A673 (cell line): ENCODE results near the gene AMH. TPM values are rescaled to one million over a fixed set of nuclear protein-coding genes. Genes with fewer than 3 reads are reported as not detected.

ENCODE experiments used
- BruUV-seq: library from RNA; stranded (reverse); fragments of 400-500 nt; replicated peaks from 2 replicates; lab custom pipeline; 2021; lab: Mats Ljungman, UMichigan
- CTCF ChIA-PET: fragments of 300-600 bp; sonication (Branson Sonifier 250); formaldehyde crosslinking; loops from one replicate; lab custom pipeline; 2022; ENCODE audit warnings: antibody characterized with exemption; lab: Charles Lee
- POLR2A ChIA-PET: fragments of 300-600 bp; sonication (Branson Sonifier 250); formaldehyde crosslinking; loops from one replicate; lab custom pipeline; 2022; ENCODE audit warnings: antibody characterized with exemption; ENCODE audit not compliant: low non-redundant PET; lab: Charles Lee
- DNase-seq: peaks from one replicate; pipeline ENCODE4 v3.0.0-alpha.2; 2015; ENCODE audit warnings: low spot score
- H3K27ac ChIP-seq: fragments of 200-600 bp; sonication (generic); 2 replicates; pipeline ENCODE4 v1.5.1; 2016; ENCODE audit warnings: mixed run types, low read depth, mild to moderate bottlenecking, mixed read lengths, antibody characterized with exemption, low read length; ENCODE audit not compliant: poor library complexity, severe bottlenecking
- H3K27me3 ChIP-seq: fragments of 200-600 bp; sonication (generic); replicated peaks from 2 replicates; pipeline ENCODE4 v1.6.1; 2017; ENCODE audit warnings: mixed run types, low read depth, mild to moderate bottlenecking, mixed read lengths, antibody characterized with exemption, low read length; ENCODE audit not compliant: insufficient read depth, poor library complexity
- H3K36me3 ChIP-seq: fragments of 200-600 bp; sonication (generic); 2 replicates; pipeline ENCODE4 v1.6.1; 2016; ENCODE audit warnings: mixed run types, mild to moderate bottlenecking, mixed read lengths, antibody characterized with exemption, low read length; ENCODE audit not compliant: insufficient read depth, poor library complexity, severe bottlenecking
- H3K4me1 ChIP-seq: fragments of 200-600 bp; sonication (generic); 2 replicates; pipeline ENCODE4 v1.6.1; 2017; ENCODE audit warnings: mixed run types, mild to moderate bottlenecking, mixed read lengths, antibody characterized with exemption, low read length; ENCODE audit not compliant: insufficient read depth, poor library complexity, severe bottlenecking
- H3K4me3 ChIP-seq: fragments of 200-600 bp; sonication (generic); 2 replicates; pipeline ENCODE4 v1.5.1; 2016; ENCODE audit warnings: low read depth, mixed run types, mild to moderate bottlenecking, mixed read lengths, low read length; ENCODE audit not compliant: poor library complexity, severe bottlenecking
- H3K9me3 ChIP-seq: fragments of 200-600 bp; sonication (generic); 2 replicates; pipeline ENCODE4 v1.6.1; 2016; ENCODE audit warnings: mixed run types, low read depth, mild to moderate bottlenecking, mixed read lengths, antibody characterized with exemption, low read length; ENCODE audit not compliant: poor library complexity, severe bottlenecking
- EZH2 ChIP-seq: fragments of 200-600 bp; sonication (generic); IDR thresholded peaks from 2 replicates; pipeline ENCODE4 v1.6.1; 2017; ENCODE audit warnings: borderline replicate concordance, low read depth, mild to moderate bottlenecking, mixed read lengths, antibody characterized with exemption, low read length; ENCODE audit not compliant: poor library complexity, severe bottlenecking
- intact Hi-C: fragments of 100-400 bp; cut with micrococcal nuclease; formaldehyde crosslinking; loops from one replicate; pipeline ENCODE4 v1.10.0; 2022; ENCODE audit not compliant: unreplicated experiment
- total RNA-seq: library from RNA; stranded (reverse); gene quantifications from 2 replicates; pipeline ENCODE4 v1.2.3, GENCODE V29; 2021
- TF ChIP-seq, protein P1 (sequence below): fragments of 300-800, 200-600 bp; sonication (generic); conservative IDR thresholded peaks from 2 replicates; pipeline ENCODE4 v1.5.1; 2017; ENCODE audit warnings: low read depth, mild to moderate bottlenecking, antibody characterized with exemption, low read length, moderate library complexity, mixed read lengths

AMH gene
- total RNA-seq, 1 experiment from 2014 or later, result 16.3 TPM

DNA sequence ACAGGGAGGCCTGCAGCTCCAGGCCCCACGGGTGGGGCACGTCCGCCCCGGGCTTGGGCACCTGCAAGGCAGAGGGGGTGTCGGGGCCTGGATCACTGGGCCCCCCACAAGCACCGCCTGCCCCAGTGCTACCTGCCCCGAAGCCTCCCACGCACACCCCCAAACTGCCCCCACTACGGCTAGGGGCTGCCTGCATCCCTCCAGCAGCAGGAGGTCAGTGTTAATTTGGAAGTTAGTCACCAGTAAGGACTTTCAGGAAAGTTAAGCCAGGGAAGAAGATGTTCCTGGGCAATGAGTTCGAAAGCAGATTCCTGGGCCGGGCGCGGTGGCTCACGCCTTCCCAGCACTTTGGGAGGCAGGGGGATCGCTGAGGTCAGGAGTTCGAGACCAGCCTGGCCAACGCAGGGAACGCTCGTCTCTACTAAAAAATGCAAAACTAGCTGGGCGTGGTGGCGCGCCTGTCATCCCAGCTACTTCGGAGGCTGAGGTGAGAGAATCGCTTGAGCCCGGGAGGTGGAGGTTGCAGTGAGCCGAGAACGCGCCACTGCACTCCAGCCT, 27.4 kb downstream of the AMH start:
- no peak for DNase-seq
- Histone ChIP-seq H3K27me3 (no peaks in the 10 kb centered on the region), H3K27ac (no peak overlapping the region), H3K9me3 (no peaks in the 10 kb centered on the region), H3K36me3 (peaks cover 37% of the 10 kb centered on the region), H3K4me3 (no peak overlapping the region), H3K4me1 (peaks cover 21% of the 10 kb centered on the region)
- no peak for TF ChIP-seq EZH2
- TF ChIP-seq, protein P1, sequence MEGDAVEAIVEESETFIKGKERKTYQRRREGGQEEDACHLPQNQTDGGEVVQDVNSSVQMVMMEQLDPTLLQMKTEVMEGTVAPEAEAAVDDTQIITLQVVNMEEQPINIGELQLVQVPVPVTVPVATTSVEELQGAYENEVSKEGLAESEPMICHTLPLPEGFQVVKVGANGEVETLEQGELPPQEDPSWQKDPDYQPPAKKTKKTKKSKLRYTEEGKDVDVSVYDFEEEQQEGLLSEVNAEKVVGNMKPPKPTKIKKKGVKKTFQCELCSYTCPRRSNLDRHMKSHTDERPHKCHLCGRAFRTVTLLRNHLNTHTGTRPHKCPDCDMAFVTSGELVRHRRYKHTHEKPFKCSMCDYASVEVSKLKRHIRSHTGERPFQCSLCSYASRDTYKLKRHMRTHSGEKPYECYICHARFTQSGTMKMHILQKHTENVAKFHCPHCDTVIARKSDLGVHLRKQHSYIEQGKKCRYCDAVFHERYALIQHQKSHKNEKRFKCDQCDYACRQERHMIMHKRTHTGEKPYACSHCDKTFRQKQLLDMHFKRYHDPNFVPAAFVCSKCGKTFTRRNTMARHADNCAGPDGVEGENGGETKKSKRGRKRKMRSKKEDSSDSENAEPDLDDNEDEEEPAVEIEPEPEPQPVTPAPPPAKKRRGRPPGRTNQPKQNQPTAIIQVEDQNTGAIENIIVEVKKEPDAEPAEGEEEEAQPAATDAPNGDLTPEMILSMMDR, result no peak
- BruUV-seq, result no TSS peak
- ChIA-PET CTCF (interaction anchor here (0.6 kb wide), 1 partner anchor 710 kb away, joined by 3 read pairs; no protein-coding TSS in a partner anchor), POLR2A (no interaction called here)
- intact Hi-C loops, result no loop called here

DNA sequence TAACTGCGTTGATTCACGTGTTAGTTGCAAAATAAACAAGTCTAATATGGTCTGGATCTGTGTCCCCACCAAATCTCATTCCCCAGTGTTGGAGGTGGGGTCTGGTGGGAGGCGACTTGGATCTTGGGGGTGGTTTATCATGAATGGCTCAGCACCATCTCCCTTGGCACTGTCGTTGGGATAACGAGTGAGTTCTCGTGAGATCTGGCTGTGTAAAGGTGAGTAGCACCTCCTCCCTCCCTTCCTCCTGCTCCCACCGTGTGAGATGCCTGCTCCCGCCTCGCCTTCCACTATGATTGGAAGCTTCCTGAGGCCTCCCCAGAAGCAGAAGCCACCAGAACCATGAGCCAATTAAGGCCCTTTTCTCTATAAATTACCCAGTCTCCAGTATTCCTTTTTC, 28.0 kb downstream of the AMH start:
- intact Hi-C loops, result no loop called here
- Histone ChIP-seq H3K36me3 (peaks cover 31% of the 10 kb centered on the region), H3K27ac (no peak overlapping the region), H3K9me3 (no peaks in the 10 kb centered on the region), H3K4me3 (no peak overlapping the region), H3K4me1 (peaks cover 15% of the 10 kb centered on the region), H3K27me3 (no peaks in the 10 kb centered on the region)
- DNase-seq, result no peak
- CTCF ChIA-PET, result interaction anchor here (0.6 kb wide), 1 partner anchor 711 kb away, joined by 3 read pairs; no protein-coding TSS in a partner anchor
- no TSS peak for BruUV-seq
- TF ChIP-seq, protein P1, result no peak
- TF ChIP-seq EZH2, result no peak
- POLR2A ChIA-PET, result no interaction called here

DNA sequence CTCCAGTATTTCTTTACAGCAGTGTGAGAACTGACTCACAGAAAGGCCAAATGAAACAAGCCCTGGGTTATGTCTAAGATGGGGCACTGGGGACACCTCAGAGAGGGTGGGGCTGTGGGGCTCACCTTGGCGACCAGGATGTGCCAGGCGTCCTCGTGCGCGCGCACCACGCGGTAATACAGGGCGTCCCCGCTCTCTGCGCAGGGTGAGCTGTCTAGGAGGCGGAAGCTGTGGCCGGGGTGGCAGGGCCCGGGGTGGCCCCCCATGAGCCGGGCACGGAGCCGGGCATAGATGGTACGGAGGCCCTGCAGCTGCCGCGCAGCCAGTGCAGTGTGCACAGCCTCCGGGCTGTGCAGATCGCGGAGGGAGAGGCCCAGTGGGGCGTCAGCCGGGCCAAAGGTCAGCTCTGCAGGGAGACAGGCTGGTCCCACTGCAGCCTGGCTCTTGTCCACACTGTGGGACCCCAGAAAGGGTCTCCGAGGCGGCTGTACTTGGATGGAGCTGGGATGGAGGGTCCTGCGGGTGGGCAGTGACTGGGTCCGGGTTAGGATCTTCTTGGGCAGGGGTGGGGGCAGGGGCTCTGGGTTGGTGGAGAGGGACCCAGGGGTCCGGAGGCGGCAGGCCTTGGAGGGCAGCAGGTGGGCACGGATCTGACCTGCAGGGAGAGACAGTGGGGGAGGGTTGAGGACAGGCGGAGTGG, 29.5 kb downstream of the AMH start:
- ChIA-PET POLR2A (no interaction called here), CTCF (interaction anchor here (0.6 kb wide), 1 partner anchor 89 kb away, joined by 3 read pairs; no protein-coding TSS in a partner anchor)
- TF ChIP-seq EZH2, result no peak
- TF ChIP-seq, protein P1, result no peak
- Histone ChIP-seq H3K27ac (no peak overlapping the region), H3K4me3 (no peak overlapping the region), H3K9me3 (no peaks in the 10 kb centered on the region), H3K36me3 (peaks cover 18% of the 10 kb centered on the region), H3K27me3 (no peaks in the 10 kb centered on the region), H3K4me1 (peaks cover under 1% of the 10 kb centered on the region)
- intact Hi-C loops, result no loop called here
- DNase-seq, result no peak
- no TSS peak for BruUV-seq
